OCI-LY3 (cell line): ENCODE results near the gene SERPINI1.

Source experiments
- EZH2phosphoT487 ChIP-seq: fragments of 200-600 bp; shearing (Covaris generic); IDR thresholded peaks from 2 replicates; pipeline ENCODE4 v1.6.1; 2018; ENCODE audit warnings: antibody characterized with exemption, mixed run types, low read depth
- TF ChIP-seq, protein P1 (sequence below): fragments of 200-600, 300-600 bp; sonication (generic); IDR thresholded peaks from 2 replicates; pipeline ENCODE4 v1.5.1; 2014; ENCODE audit warnings: antibody characterized with exemption, low read length, low read depth

DNA sequence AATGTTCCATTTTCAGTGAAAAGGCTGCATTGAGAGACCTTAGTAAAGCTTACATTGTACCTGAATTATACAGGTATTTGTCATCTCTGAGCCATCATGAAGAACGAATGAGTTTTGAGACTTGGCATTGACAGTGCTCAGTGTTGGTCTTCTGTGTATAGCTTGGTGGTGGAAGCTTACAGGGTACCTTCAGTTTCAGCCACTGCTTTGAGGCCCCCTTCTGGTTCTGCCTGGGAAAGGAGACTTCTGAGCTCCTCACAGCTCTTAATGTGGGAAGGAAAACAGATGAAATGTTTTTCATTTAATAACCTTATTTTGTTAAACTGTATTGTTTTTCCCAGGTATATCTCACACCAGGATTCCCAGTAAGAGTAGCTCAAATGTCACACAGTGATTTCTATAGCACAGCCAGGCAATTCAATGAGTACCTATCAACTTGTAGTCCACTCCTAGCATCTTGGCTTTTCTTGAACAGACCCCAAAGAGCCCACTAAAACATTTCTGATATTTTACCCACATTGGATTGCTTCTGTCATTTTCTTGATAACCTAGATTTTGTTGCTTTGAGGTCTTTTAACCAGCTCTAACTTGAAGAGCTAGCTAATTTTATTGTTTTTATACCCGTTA lies 5.6 kb downstream of the SERPINI1 start:
- TF ChIP-seq, protein P1, sequence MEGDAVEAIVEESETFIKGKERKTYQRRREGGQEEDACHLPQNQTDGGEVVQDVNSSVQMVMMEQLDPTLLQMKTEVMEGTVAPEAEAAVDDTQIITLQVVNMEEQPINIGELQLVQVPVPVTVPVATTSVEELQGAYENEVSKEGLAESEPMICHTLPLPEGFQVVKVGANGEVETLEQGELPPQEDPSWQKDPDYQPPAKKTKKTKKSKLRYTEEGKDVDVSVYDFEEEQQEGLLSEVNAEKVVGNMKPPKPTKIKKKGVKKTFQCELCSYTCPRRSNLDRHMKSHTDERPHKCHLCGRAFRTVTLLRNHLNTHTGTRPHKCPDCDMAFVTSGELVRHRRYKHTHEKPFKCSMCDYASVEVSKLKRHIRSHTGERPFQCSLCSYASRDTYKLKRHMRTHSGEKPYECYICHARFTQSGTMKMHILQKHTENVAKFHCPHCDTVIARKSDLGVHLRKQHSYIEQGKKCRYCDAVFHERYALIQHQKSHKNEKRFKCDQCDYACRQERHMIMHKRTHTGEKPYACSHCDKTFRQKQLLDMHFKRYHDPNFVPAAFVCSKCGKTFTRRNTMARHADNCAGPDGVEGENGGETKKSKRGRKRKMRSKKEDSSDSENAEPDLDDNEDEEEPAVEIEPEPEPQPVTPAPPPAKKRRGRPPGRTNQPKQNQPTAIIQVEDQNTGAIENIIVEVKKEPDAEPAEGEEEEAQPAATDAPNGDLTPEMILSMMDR = peak; percentile 65
- TF ChIP-seq EZH2phosphoT487 = no peak
